HEK293T (cell line): ENCODE data around the gene STPG1.

Source experiments
- FOXM1 ChIP-seq: fragments of 450-650 bp; IDR thresholded peaks from 2 replicates; pipeline ENCODE4 v1.6.1; 2017; ENCODE audit warnings: mild to moderate bottlenecking, borderline replicate concordance
- NFRKB ChIP-seq: fragments of 450-650 bp; IDR thresholded peaks from 2 replicates; pipeline ENCODE4 v1.6.1; 2016; ENCODE audit warnings: mild to moderate bottlenecking, moderate library complexity
- SP1 ChIP-seq: fragments of 450-650 bp; IDR thresholded peaks from 2 replicates; pipeline ENCODE4 v1.6.1; 2017
- SUZ12 ChIP-seq: fragments of 450-650 bp; IDR thresholded peaks from 2 replicates; pipeline ENCODE4 v1.6.1; 2016; ENCODE audit warnings: mild to moderate bottlenecking

- no peak for TF ChIP-seq SP1
- TF ChIP-seq FOXM1: no peak
- TF ChIP-seq SUZ12: no peak
- TF ChIP-seq NFRKB: no peak
Measured at GRCh38 chr1:24424990-24425389, 11.4 kb upstream of the STPG1 start.
